WERI-Rb-1 (cell line): ENCODE measurements around the gene RFX4.

Experiments
- DNase-seq: peaks from one replicate; pipeline ENCODE4 v3.0.0-alpha.2; 2020
- H3K27ac ChIP-seq: fragments of 250-450 bp; sonication (Bioruptor Pico); 2 replicates; pipeline ENCODE4 v1.5.1; 2020; ENCODE audit warnings: mild to moderate bottlenecking, moderate library complexity
- H3K27me3 ChIP-seq: fragments of 250-450 bp; sonication (Bioruptor Pico); 2 replicates; pipeline ENCODE4 v1.5.1; 2021; ENCODE audit warnings: mild to moderate bottlenecking, low read depth, moderate library complexity; ENCODE audit not compliant: insufficient read depth, severe bottlenecking
- H3K36me3 ChIP-seq: fragments of 250-450 bp; sonication (Bioruptor Pico); 2 replicates; pipeline ENCODE4 v1.5.1; 2020; ENCODE audit warnings: mild to moderate bottlenecking, moderate library complexity
- H3K4me3 ChIP-seq: 2 replicates; pipeline ENCODE4 v1.5.1; 2011; ENCODE audit warnings: low read depth, mild to moderate bottlenecking, control low read depth, low read length
- H3K9me3 ChIP-seq: fragments of 250-450 bp; sonication (Bioruptor Pico); 2 replicates; pipeline ENCODE4 v1.5.1; 2021; ENCODE audit warnings: mild to moderate bottlenecking, moderate library complexity; ENCODE audit not compliant: severe bottlenecking
- TF ChIP-seq, protein P1 (sequence below): IDR thresholded peaks from 2 replicates; pipeline ENCODE4 v1.5.1; 2011; ENCODE audit warnings: low read depth, mild to moderate bottlenecking, control low read depth, inconsistent platforms, low read length

The RFX4 gene

DNA sequence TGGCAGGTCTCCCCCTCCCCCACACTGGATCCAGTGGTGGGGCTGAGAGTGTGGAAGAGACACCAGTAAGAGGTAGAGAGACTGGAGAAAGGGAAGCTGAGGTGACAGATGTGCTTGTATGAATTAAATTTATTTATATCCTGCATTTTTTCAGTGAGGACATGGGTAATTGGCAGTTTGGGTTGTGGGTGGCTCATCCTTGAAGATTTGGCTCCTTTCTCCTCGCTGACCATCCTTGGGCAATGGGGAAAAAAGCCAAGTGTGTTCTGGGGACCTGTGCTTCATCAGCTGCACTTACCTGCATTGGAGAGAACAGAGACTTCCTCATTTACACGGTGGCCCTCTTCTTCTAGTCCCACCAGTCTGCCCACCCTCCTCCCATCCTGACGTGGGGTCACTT lies 86.4 kb downstream of the RFX4 start:
- no peak for DNase-seq
- H3K9me3 ChIP-seq: peaks cover 4% of the 10 kb centered on the region
- H3K27ac ChIP-seq: no peak overlapping the region

GRCh38 chr12:106670131-106670530 lies 87.3 kb downstream of the RFX4 start:
- H3K27ac ChIP-seq: no peak overlapping the region
- DNase-seq: no peak
- H3K27me3 ChIP-seq: peaks cover 45% of the 10 kb centered on the region

More for the DNA sequence above, 86.4 kb downstream of the RFX4 start:
- TF ChIP-seq, protein P1, sequence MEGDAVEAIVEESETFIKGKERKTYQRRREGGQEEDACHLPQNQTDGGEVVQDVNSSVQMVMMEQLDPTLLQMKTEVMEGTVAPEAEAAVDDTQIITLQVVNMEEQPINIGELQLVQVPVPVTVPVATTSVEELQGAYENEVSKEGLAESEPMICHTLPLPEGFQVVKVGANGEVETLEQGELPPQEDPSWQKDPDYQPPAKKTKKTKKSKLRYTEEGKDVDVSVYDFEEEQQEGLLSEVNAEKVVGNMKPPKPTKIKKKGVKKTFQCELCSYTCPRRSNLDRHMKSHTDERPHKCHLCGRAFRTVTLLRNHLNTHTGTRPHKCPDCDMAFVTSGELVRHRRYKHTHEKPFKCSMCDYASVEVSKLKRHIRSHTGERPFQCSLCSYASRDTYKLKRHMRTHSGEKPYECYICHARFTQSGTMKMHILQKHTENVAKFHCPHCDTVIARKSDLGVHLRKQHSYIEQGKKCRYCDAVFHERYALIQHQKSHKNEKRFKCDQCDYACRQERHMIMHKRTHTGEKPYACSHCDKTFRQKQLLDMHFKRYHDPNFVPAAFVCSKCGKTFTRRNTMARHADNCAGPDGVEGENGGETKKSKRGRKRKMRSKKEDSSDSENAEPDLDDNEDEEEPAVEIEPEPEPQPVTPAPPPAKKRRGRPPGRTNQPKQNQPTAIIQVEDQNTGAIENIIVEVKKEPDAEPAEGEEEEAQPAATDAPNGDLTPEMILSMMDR: no peak
- H3K4me3 ChIP-seq: no peak overlapping the region
- H3K27me3 ChIP-seq: peaks cover 36% of the 10 kb centered on the region
- H3K36me3 ChIP-seq: no peaks in the 10 kb centered on the region

GRCh38 chr12:106671840-106672239 lies 89.0 kb downstream of the RFX4 start:
- Histone ChIP-seq H3K36me3 (no peaks in the 10 kb centered on the region), H3K27me3 (peaks cover 43% of the 10 kb centered on the region), H3K9me3 (no peaks in the 10 kb centered on the region), H3K4me3 (no peak overlapping the region), H3K27ac (no peak overlapping the region)
- TF ChIP-seq, protein P1: no peak
- no peak for DNase-seq

More at GRCh38 chr12:106670131-106670530, 87.3 kb downstream of the RFX4 start:
- no peak overlapping the region for H3K4me3 ChIP-seq
- no peaks in the 10 kb centered on the region for H3K36me3 ChIP-seq
- TF ChIP-seq, protein P1: no peak
- H3K9me3 ChIP-seq: no peaks in the 10 kb centered on the region

DNA sequence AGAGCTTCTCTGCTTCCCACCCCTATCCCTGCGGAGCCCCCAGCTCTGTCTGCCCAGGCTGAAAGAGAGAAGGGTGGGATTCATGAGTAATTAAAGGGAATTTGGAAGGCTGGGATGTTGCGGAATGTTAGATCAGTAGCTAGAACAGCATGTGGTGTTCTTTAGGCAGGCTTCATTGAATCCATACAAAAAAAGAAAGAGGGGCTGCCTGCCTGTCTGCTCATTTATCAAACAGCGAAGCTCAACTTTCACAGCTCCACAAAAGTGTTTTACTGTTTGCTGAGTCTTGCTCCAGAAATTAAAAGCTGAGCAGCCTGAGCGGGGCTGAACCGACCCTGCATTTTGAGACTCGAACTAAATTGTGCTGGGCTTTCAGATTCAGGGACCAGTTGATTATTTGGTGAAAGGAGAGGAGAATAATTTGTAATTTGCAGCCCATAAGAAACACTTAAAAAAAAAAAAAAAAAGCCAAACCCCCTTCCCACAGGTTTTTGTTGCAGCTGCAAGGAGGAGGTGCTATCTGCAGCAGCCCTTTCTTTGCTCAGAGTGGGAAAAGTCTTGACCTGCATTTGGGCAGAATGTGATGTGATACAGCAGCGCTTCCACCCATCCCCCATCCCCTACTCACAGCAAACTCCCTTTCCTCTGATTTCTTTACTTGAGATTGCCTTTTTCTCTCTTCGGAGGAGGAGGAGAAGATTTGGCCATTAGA lies 89.7 kb downstream of the RFX4 start:
- H3K9me3 ChIP-seq: no peaks in the 10 kb centered on the region
- H3K27ac ChIP-seq: no peak overlapping the region
- TF ChIP-seq, protein P1: no peak
- DNase-seq: no peak
- H3K36me3 ChIP-seq: no peaks in the 10 kb centered on the region
- H3K4me3 ChIP-seq: no peak overlapping the region
- H3K27me3 ChIP-seq: peaks cover 42% of the 10 kb centered on the region

DNA sequence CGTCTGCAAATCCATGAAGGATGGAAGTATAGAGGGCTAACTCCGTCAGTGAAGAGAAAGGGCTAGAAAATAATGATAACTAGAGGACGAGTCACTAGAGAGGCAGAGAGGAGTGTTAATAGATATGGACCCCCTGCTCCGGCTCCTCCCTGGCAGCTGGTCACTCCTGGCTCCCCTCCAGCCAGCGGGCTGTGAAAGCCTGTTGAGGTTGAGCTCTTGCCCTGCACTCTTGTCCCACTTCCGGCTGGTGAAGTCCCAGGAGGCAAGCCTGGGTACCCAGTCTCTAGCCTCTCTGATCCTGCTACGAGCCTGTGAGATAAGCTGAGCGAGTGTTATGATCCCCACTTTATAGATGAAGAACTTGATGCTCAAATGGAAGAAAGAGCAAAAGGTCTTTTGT lies 90.3 kb downstream of the RFX4 start:
- no peak for DNase-seq
- Histone ChIP-seq H3K27me3 (peaks cover 43% of the 10 kb centered on the region), H3K36me3 (no peaks in the 10 kb centered on the region), H3K4me3 (no peak overlapping the region), H3K9me3 (no peaks in the 10 kb centered on the region), H3K27ac (no peak overlapping the region)
- TF ChIP-seq, protein P1: no peak
